Heart right ventricle (tissue), 16 donors: ENCODE data around the gene LIMCH1. TPM values are rescaled to one million over a fixed set of nuclear protein-coding genes. Genes with fewer than 3 reads are reported as not detected.
"Not testable (repeated sequence)": the region's sequence is repeated elsewhere in the genome, so short reads cannot be mapped to it uniquely, and the experiment has no call there.

ENCODE experiments used
- ATAC-seq, 8 donors: fragments of 200-7000 bp; cut with Tn5 transposase; one replicate each; pipeline ENCODE4 v1.9.1; 2020; ENCODE audit warnings: mild to moderate bottlenecking in 8 of 8, moderate library complexity in 8 of 8, moderate number of reproducible peaks in 1 of 8
- DNase-seq, 2 donors: peaks; one replicate each; pipeline ENCODE4 v3.0.0-alpha.2; 2020
- H3K27ac ChIP-seq, 10 donors: fragments of 200-600 bp; sonication (generic) in 2 of 10; one replicate each; pipeline versions ENCODE4 v1.5.0 to v1.8.0; 2020 to 2022; ENCODE audit warnings: mild to moderate bottlenecking in 3 of 10
- H3K27me3 ChIP-seq, 7 donors: fragments of 200-600 bp; one replicate each; pipeline ENCODE4 v1.8.0; 2021 to 2022; ENCODE audit warnings: mild to moderate bottlenecking in 2 of 7
- H3K36me3 ChIP-seq, 9 donors: fragments of 200-600 bp; sonication (generic) in 1 of 9; one replicate each; pipeline versions ENCODE4 v1.5.0 to v1.8.0; 2020 to 2022; ENCODE audit warnings: mild to moderate bottlenecking in 2 of 9
- H3K4me1 ChIP-seq, 9 donors: fragments of 200-600 bp; sonication (generic) in 1 of 9; one replicate each; pipeline versions ENCODE4 v1.5.0 to v1.8.0; 2020 to 2022; ENCODE audit warnings: mild to moderate bottlenecking in 4 of 9
- H3K4me3 ChIP-seq, 10 donors: fragments of 200-600 bp; sonication (generic) in 2 of 10; one replicate each; pipeline versions ENCODE4 v1.5.0 to v1.8.0; 2020 to 2022; ENCODE audit warnings: mild to moderate bottlenecking in 7 of 10, moderate library complexity in 2 of 10
- H3K9me3 ChIP-seq, 11 donors: fragments of 200-600 bp in 10 of 11; sonication (generic) in 2 of 11; one replicate each; pipeline versions ENCODE4 v1.5.0 to v1.8.0; 2013 to 2022; ENCODE audit warnings: mild to moderate bottlenecking in 2 of 11, control low read depth in 1 of 11, moderate library complexity in 1 of 11
- WGBS, 2 donors: extraction: QIAGEN DNeasy Blood & Tissue Kit; methylation state at CpG; one replicate each; pipeline ENCODE4 v1.1.7; 2013; ENCODE audit warnings: inconsistent platforms in 1 of 2; 5-methylcytosine and 5-hydroxymethylcytosine counted together
- intact Hi-C, 10 donors: fragments of 100-400 bp; cut with DNase I; formaldehyde crosslinking; loops; one replicate each; pipeline versions ENCODE4 v1.11.1 to v1.14.2; 2022
- polyA plus RNA-seq, 2 donors: library from polyadenylated mRNA; stranded (reverse); fragments of 200-250 nt; gene quantifications; one replicate each; pipeline ENCODE4 v1.2.3, GENCODE V29; 2013
- total RNA-seq, 10 donors: library from RNA; stranded (reverse); fragmentation: NEBNext Ultra II Directional in 3 of 10; extraction: Animal tissue kit (Norgen Biotek cat#: 25700) in 3 of 10; gene quantifications; one replicate each; pipeline versions ENCODE4 v1.2.1 to v1.2.4, GENCODE V29; 2021 to 2023
- TF ChIP-seq, protein P1 (sequence below), 9 donors: fragments of 200-600 bp; sonication (generic) in 2 of 9; IDR thresholded peaks; one replicate each; pipeline versions ENCODE4 v1.5.0 to v1.8.0; 2021 to 2022; ENCODE audit warnings: antibody characterized with exemption in 9 of 9, mild to moderate bottlenecking in 5 of 9, moderate library complexity in 1 of 9
- donor health status: Arrhythmogenic right ventricular cardiomyopathy.
- donor health status: ischemic (EF 13 %, LVEDD 7.1; RV severe dilation, severe dysfunction).
- donor health status: healthy with polysubstance abuse.
- donor health status: DM: no; HTN: yes; CAD: no.
- donor health status: DM: no; HTN: no; CAD: no.
- donor health status: ischemic (EF 25% LVEDD 6.9; RV normal size, moderate dysfunction).
- donor health status: ischemic (EF 25% LVEDD 5.7; RV mildly dilated, moderate dysfunction).
- donor health status: healthy.
- donor health status: DM: yes; HTN: yes; CAD: no.
- donor health status: Ischemic cardiomyopathy.
- donor health status: ischemic (EF 35%, LVEDD 5.7; RV mildly dilated, moderate dysfunction).
- donor health status: nonischemic (EF 11% LVEDD 7.7; RV severe dilation, severe dysfunction).
- donor health status: DM: yes; HTN: yes; CAD: no.
- donor health status: PGD.
- donor health status: ischemic (EF 29% LVEDD 5.4; RV normal size, mild dysfunction).
- donor health status: nonischemic (EF 23%, LVEDD 6.1; RV moderate dilation, normal function).

The LIMCH1 gene
- total and polyA plus RNA-seq, 12 donors: 28.4 to 410 (median 280) TPM

DNA sequence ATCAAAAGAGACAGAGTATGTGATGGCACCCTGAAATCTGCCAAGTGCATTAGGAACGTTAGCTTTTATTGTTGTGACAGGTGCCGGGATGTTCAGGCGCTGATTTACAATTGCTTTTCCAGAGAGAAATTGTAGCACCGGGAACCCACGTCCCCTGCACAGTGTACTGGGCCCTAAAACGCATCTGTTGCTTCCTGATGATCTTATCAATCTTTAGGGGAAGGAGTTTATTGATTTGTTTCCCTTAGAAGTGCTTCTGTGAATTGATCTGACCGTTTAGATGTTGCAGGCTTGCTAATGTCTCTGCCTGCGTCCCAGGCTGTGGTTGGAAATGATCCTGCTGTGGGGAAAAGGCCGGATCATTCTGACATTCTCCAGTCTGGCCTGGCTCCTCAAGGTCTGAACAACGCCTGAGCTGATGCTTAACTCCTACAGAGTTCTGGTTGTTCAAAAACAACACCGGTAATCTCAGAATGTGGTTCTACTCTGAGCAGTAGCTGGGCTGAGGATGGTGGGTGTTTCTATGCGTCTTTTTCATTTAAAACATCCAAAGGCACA, 193.7 kb downstream of the LIMCH1 start:
- peaks cover 0 to 4% (median 0%) of the 10 kb centered on the region in 11 donors for H3K9me3 ChIP-seq
- DNase-seq (no peak), ATAC-seq (no peak)
- no peaks in the 10 kb centered on the region for H3K36me3 ChIP-seq
- 41 to 46% methylated on average over 12 of the region's 12 CpGs for WGBS, 2 donors
- TF ChIP-seq, protein P1, sequence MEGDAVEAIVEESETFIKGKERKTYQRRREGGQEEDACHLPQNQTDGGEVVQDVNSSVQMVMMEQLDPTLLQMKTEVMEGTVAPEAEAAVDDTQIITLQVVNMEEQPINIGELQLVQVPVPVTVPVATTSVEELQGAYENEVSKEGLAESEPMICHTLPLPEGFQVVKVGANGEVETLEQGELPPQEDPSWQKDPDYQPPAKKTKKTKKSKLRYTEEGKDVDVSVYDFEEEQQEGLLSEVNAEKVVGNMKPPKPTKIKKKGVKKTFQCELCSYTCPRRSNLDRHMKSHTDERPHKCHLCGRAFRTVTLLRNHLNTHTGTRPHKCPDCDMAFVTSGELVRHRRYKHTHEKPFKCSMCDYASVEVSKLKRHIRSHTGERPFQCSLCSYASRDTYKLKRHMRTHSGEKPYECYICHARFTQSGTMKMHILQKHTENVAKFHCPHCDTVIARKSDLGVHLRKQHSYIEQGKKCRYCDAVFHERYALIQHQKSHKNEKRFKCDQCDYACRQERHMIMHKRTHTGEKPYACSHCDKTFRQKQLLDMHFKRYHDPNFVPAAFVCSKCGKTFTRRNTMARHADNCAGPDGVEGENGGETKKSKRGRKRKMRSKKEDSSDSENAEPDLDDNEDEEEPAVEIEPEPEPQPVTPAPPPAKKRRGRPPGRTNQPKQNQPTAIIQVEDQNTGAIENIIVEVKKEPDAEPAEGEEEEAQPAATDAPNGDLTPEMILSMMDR (IDR thresholded peaks at IDR 0.05): no peak
- peaks cover 0 to 86% (median 34%) of the 10 kb centered on the region in 7 donors for H3K27me3 ChIP-seq
- intact Hi-C loops: no loop called here
- H3K4me3 ChIP-seq: no peak overlapping the region
- H3K27ac ChIP-seq: no peak overlapping the region
- H3K4me1 ChIP-seq: no peaks in the 10 kb centered on the region

DNA sequence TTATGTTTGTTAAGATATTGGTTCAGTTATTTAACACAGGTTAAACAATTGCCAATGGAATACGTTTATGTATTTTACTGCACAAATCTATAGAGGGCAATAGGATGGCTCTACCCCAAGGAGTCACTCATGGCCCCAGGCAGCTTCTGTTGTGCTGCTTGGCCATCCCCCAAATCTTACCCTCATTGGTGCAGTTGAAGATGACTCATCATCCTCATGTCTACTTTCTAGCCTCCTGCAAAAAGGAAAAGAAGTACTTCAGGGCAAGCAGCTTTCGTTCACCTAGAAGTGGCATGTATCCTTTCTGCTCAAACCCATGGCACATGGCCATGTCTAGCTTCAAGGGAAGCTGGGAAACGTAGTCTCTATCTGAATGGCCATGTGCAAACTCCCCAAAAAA, 196.4 kb downstream of the LIMCH1 start:
- no peaks in the 10 kb centered on the region for H3K9me3 ChIP-seq
- WGBS, 2 donors: 66% methylated on average over 3 of the region's 3 CpGs
- H3K4me1 ChIP-seq: no peaks in the 10 kb centered on the region
- H3K27me3 ChIP-seq: peaks cover 0 to 86% (median 44%) of the 10 kb centered on the region in 7 donors
- no peak overlapping the region for H3K4me3 ChIP-seq
- intact Hi-C loops: no loop called here
- TF ChIP-seq, protein P1 (IDR thresholded peaks at IDR 0.05): no peak
- no peaks in the 10 kb centered on the region for H3K36me3 ChIP-seq
- H3K27ac ChIP-seq: no peak overlapping the region
- ATAC-seq: no peak
- DNase-seq: no peak

DNA sequence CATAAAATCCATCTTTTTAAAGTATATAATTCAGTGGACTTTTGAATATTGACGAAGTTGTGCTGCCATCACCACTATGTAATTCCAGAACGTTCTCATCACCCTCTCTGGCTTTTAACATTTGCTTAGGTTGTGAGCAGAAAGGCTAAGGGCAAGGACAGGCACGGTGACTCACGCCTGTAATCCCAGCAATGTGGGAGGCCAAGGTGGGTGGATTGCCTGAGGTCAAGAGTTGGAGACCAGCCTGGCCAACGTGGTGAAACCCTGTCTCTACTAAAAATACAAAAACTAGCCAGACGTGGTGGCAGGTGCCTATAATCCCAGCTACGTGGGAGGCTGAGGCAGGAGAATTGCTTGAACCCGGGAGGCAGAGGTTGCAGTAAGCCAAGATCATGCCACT, 199.5 kb downstream of the LIMCH1 start:
- WGBS, 2 donors: 71 to 73% methylated on average over 8 of the region's 8 CpGs
- H3K27ac ChIP-seq, H3K4me1 ChIP-seq, DNase-seq, ATAC-seq, H3K36me3 ChIP-seq, intact Hi-C loops, H3K4me3 ChIP-seq, H3K9me3 ChIP-seq: not testable (repeated sequence)
- peaks cover 0 to 86% (median 64%) of the 10 kb centered on the region in 7 donors for H3K27me3 ChIP-seq

DNA sequence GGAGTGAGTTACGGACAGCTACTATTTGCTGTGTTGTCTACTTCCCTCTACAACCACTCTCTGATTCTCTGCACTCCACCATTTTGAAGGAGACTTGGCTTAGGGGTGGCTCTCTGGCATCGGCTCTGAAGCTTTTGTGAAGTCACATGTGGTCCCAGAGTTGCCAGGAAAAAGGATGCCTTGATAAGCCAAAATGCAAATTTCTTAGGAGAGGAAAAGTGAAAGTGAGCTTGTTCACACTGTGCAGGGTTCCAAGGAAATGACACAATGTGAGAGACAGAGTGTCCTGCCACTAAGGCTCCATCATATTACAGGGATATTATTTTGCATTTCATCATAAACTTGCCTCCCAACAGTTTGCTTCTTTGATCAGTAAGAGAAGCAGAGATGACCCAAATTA, 203.4 kb downstream of the LIMCH1 start:
- Histone ChIP-seq H3K9me3 (no peaks in the 10 kb centered on the region), H3K27ac (no peak overlapping the region), H3K27me3 (peaks cover 4 to 89% (median 84%) of the 10 kb centered on the region in 7 donors), H3K4me1 (peaks cover 0 to 3% (median 0%) of the 10 kb centered on the region in 9 donors), H3K36me3 (no peaks in the 10 kb centered on the region), H3K4me3 (no peak overlapping the region)
- 50 to 58% methylated on average over 2 of the region's 2 CpGs for WGBS, 2 donors
- intact Hi-C loops: no loop called here
- DNase-seq (no peak), ATAC-seq (no peak)
- TF ChIP-seq, protein P1 (IDR thresholded peaks at IDR 0.05): no peak

DNA sequence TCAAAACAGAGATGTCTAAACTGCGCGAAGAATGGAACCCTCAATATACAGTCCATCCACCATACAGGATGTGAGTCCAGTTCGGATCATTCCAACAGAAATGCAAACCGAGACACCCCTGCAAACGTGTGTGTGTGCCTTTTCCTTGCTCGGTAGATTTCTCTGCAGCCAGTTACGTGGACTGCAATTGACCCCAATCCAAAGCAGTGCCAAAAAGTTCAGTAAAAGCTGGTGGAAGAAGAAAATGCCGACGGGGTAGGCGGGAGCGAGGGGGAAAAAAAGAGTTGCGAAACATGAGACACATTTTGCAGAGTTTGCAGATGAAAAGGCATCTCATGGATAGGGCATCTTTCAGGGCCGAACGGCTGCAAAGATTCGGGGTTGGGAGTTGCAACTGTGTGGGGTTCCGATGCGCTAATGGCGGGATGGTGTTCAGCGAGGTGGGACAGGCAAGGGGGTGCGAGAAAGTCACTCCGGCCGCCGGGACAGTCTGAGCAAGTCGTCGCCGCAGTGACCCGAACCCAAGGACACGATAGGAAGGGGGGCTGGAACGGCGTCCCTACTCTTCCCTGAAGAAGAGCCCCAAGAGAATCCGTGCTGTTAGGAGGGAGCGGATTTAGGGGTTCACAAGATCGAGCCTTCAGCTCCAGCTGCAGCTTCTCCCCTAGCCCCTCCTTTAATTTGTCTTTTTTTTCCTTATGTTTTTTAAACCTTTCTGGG, 206.8 kb downstream of the LIMCH1 start:
- intact Hi-C loops: loop anchor here in 1 of 10 donors (1.0 kb wide), 1 partner anchor 41 kb away; no protein-coding TSS in a partner anchor
- Histone ChIP-seq H3K4me3 (no peak overlapping the region), H3K27me3 (peaks cover 24 to 98% (median 96%) of the 10 kb centered on the region in 7 donors), H3K27ac (no peak overlapping the region), H3K4me1 (peaks cover 0 to 16% (median 7%) of the 10 kb centered on the region in 9 donors), H3K9me3 (no peaks in the 10 kb centered on the region), H3K36me3 (no peaks in the 10 kb centered on the region)
- TF ChIP-seq, protein P1 (IDR thresholded peaks at IDR 0.05): no peak
- ATAC-seq (no peak), DNase-seq (no peak)
- WGBS, 2 donors: 5 to 6% methylated on average over 33 of the region's 33 CpGs
